ENCODE measurements around the gene ZC3H4.

- no peak for TF ChIP-seq ZFP3 (CRISPR knock-in tag; IDR thresholded peaks at IDR 0.05)
- no peak for TF ChIP-seq CSRNP3 (CRISPR knock-in tag; IDR thresholded peaks at IDR 0.05)
- TF ChIP-seq RARB (CRISPR knock-in tag; IDR thresholded peaks at IDR 0.05), result no peak
- no peak for TF ChIP-seq ZFP30 (CRISPR knock-in tag; IDR thresholded peaks at IDR 0.05)
- no peak for TF ChIP-seq PATZ1 (CRISPR knock-in tag; IDR thresholded peaks at IDR 0.05; ENCODE audit: borderline replicate concordance)
Measured at GRCh38 chr19:47049307-47049700, 64.3 kb downstream of the ZC3H4 start.
